Measurements from ENCODE around the gene MIB1. TPM values are rescaled to one million over a fixed set of nuclear protein-coding genes. Genes with fewer than 3 reads are reported as not detected.
"Not testable (repeated sequence)": the region's sequence is repeated elsewhere in the genome, so short reads cannot be mapped to it uniquely, and the experiment has no call there.

The MIB1 gene
- total RNA-seq, 4 donors from 2014 or later = 24.9 to 31.7 (median 28.6) TPM

GRCh38 chr18:21777814-21778213, 37.2 kb downstream of the MIB1 start:
- no peak for ATAC-seq (ENCODE audit: low FRiP score)
- no peak for DNase-seq (ENCODE audit: low spot score)
- TF ChIP-seq, protein P1, sequence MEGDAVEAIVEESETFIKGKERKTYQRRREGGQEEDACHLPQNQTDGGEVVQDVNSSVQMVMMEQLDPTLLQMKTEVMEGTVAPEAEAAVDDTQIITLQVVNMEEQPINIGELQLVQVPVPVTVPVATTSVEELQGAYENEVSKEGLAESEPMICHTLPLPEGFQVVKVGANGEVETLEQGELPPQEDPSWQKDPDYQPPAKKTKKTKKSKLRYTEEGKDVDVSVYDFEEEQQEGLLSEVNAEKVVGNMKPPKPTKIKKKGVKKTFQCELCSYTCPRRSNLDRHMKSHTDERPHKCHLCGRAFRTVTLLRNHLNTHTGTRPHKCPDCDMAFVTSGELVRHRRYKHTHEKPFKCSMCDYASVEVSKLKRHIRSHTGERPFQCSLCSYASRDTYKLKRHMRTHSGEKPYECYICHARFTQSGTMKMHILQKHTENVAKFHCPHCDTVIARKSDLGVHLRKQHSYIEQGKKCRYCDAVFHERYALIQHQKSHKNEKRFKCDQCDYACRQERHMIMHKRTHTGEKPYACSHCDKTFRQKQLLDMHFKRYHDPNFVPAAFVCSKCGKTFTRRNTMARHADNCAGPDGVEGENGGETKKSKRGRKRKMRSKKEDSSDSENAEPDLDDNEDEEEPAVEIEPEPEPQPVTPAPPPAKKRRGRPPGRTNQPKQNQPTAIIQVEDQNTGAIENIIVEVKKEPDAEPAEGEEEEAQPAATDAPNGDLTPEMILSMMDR (IDR thresholded peaks at IDR 0.05) = no peak

GRCh38 chr18:21786526-21786925, 45.9 kb downstream of the MIB1 start:
- ATAC-seq (ENCODE audit: low FRiP score) (no peak), DNase-seq (ENCODE audit: low spot score) (no peak)
- TF ChIP-seq, protein P1 (IDR thresholded peaks at IDR 0.05) = no peak

DNA sequence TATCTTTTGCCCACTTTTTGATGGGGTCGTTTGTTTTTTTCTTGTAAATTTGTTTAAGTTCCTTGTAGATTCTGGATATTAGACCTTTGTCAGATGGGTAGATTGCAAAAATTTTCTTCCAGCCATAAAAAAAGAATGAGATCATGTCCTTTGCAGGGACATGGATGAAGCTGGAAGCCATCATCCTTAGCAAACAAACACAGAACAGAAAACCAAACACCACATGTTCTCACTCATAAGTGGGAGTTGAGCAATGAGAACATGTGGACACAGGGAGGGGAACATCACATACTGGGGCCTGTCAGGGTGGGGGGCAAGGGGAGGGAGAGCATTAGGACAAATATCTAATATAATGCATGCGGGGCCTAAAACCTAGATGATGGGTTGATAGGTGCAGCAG, 55.5 kb downstream of the MIB1 start:
- DNase-seq (ENCODE audit: low spot score); ATAC-seq (ENCODE audit: low FRiP score): not testable (repeated sequence)

DNA sequence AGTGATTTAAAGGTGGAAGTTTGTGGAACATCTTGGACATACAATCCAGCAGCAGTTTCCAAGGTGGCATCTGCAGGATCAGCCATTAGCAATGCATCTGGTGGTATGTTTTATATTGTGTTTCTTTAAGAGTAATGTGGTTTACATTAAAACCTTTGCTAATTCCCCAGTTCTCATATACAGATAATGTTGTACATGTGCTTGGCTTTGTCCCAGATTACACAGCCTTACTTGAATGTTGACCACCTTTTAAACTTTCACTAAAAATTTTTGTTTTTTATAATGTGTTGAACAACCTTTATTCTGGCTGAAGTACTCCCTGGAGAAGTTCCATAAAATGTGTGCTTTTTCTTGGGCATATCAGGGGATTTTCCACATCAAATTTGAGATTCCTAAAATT, 57.5 kb downstream of the MIB1 start:
- TF ChIP-seq, protein P1 (IDR thresholded peaks at IDR 0.05) = no peak
- no peak for ATAC-seq (ENCODE audit: low FRiP score)
- DNase-seq (ENCODE audit: low spot score) = no peak

- TF ChIP-seq, protein P1 (IDR thresholded peaks at IDR 0.05) = no peak
- no peak for DNase-seq (ENCODE audit: low spot score)
- ATAC-seq (ENCODE audit: low FRiP score) = no peak
These were observed 59.1 kb downstream of the MIB1 start for GRCh38 chr18:21799721-21800120.

GRCh38 chr18:21803495-21803894, 62.9 kb downstream of the MIB1 start:
- DNase-seq (ENCODE audit: low spot score) (no peak), ATAC-seq (ENCODE audit: low FRiP score) (no peak)
- TF ChIP-seq, protein P1 (IDR thresholded peaks at IDR 0.05) = no peak

GRCh38 chr18:21805771-21806366, 65.3 kb downstream of the MIB1 start:
- TF ChIP-seq, protein P1 (IDR thresholded peaks at IDR 0.05) = no peak
- ATAC-seq (ENCODE audit: low FRiP score) (no peak), DNase-seq (ENCODE audit: low spot score) (no peak)

Measured in omental fat pad (tissue), 4 donors.